Coronary artery (tissue), 2 donors: ENCODE data around the gene C18orf63.

Experiments
- DNase-seq: peaks from one replicate; pipeline ENCODE4 v3.0.0-alpha.2; 2017; ENCODE audit warnings: low spot score
- H3K27ac ChIP-seq, 2 donors: fragments of 200-600 bp; sonication (generic); one replicate each; pipeline ENCODE4 v1.5.1; 2016 to 2019
- H3K4me3 ChIP-seq: fragments of 200-600 bp; sonication (generic); 2 replicates; pipeline ENCODE4 v1.5.1; 2016; ENCODE audit warnings: mild to moderate bottlenecking, moderate library complexity
- CTCF ChIP-seq: fragments of 200-600 bp; sonication (generic); IDR thresholded peaks from one replicate; pipeline ENCODE4 v1.5.1; 2019; ENCODE audit warnings: antibody characterized with exemption

Gene C18orf63

GRCh38 chr18:74382481-74383017 lies 66.9 kb downstream of the C18orf63 start:
- DNase-seq, result no peak
- no peak overlapping the region for H3K27ac ChIP-seq
- TF ChIP-seq CTCF, result no peak
- no peak overlapping the region for H3K4me3 ChIP-seq

GRCh38 chr18:74387383-74387782 lies 71.7 kb downstream of the C18orf63 start:
- DNase-seq, result no peak
- H3K4me3 ChIP-seq, result no peak overlapping the region
- no peak overlapping the region for H3K27ac ChIP-seq
- no peak for TF ChIP-seq CTCF

- Histone ChIP-seq H3K4me3 (no peak overlapping the region), H3K27ac (no peak overlapping the region)
- TF ChIP-seq CTCF, result no peak
- DNase-seq, result no peak
Measured at GRCh38 chr18:74388227-74388626, 72.6 kb downstream of the C18orf63 start.

GRCh38 chr18:74389171-74389927 lies 73.7 kb downstream of the C18orf63 start:
- no peak for TF ChIP-seq CTCF
- no peak overlapping the region for H3K4me3 ChIP-seq
- DNase-seq, result no peak

GRCh38 chr18:74389991-74390390 lies 74.4 kb downstream of the C18orf63 start:
- Histone ChIP-seq H3K27ac (no peak overlapping the region), H3K4me3 (no peak overlapping the region)
- DNase-seq, result no peak
- TF ChIP-seq CTCF, result no peak

More at GRCh38 chr18:74389171-74389927, 73.7 kb downstream of the C18orf63 start:
- H3K27ac ChIP-seq, result no peak overlapping the region

- H3K4me3 ChIP-seq, result no peak overlapping the region
- no peak for DNase-seq
- TF ChIP-seq CTCF, result no peak
- no peak overlapping the region for H3K27ac ChIP-seq
Measured at GRCh38 chr18:74390900-74391299, 75.3 kb downstream of the C18orf63 start.

- H3K27ac ChIP-seq, result no peak overlapping the region
- H3K4me3 ChIP-seq, result no peak overlapping the region
- no peak for DNase-seq
- TF ChIP-seq CTCF, result no peak
Measured at GRCh38 chr18:74392323-74392722, 76.7 kb downstream of the C18orf63 start.
